HCT116 (cell line): Measurements from ENCODE around the gene PATL2. TPM values are rescaled to one million over a fixed set of nuclear protein-coding genes. Genes with fewer than 3 reads are reported as not detected.
"Not testable (repeated sequence)": the region's sequence is repeated elsewhere in the genome, so short reads cannot be mapped to it uniquely, and the experiment has no call there.

ENCODE experiments used
- ATAC-seq: fragments of 200-7000 bp; cut with Tn5 transposase; 2 replicates; pipeline ENCODE4 v1.9.1; 2020; ENCODE audit warnings: mild to moderate bottlenecking, moderate library complexity
- BruUV-seq: library from RNA; stranded (reverse); fragments of 400-500 nt; replicated peaks from 2 replicates; lab custom pipeline; 2021; lab: Mats Ljungman, UMichigan
- CTCF ChIA-PET: fragments of 300-600 bp; sonication (Branson Sonifier 250); formaldehyde crosslinking; loops from one replicate; lab custom pipeline; 2021; ENCODE audit warnings: antibody characterized with exemption; lab: Charles Lee
- POLR2A ChIA-PET: fragments of 300-600, 350-600 bp; sonication (Branson Sonifier 250); formaldehyde crosslinking; loops from one replicate; lab custom pipeline; 2021; ENCODE audit warnings: antibody characterized with exemption; lab: Charles Lee
- RAD21 ChIA-PET, 2 experiments: fragments of 300-600 bp; sonication (Branson Sonifier 250); formaldehyde crosslinking; loops; one replicate each; lab custom pipeline; 2023; ENCODE audit warnings: low total read pairs in 2 of 2; ENCODE audit not compliant: uncharacterized antibody in 2 of 2, unreplicated experiment in 2 of 2, low non-redundant PET in 1 of 2; lab: Charles Lee
- DNase-seq: peaks from one replicate; pipeline ENCODE4 v3.0.0-alpha.2; 2010; ENCODE audit warnings: low read depth, low spot score
- H2AFZ ChIP-seq: fragments of 200-600 bp; shearing (Covaris generic), sonication (generic); 2 replicates; pipeline ENCODE4 v1.6.1; 2017; ENCODE audit warnings: low read depth, mixed run types, mixed read lengths, antibody characterized with exemption, low read length; ENCODE audit not compliant: poor library complexity, severe bottlenecking
- H3K27ac ChIP-seq: 2 replicates; pipeline ENCODE4 v1.5.1; 2012; ENCODE audit warnings: low read depth, low read length
- H3K27me3 ChIP-seq: fragments of 200-600 bp; sonication (generic); 2 replicates; pipeline ENCODE4 v1.6.1; 2016; ENCODE audit warnings: mixed run types, low read length, mixed read lengths; ENCODE audit not compliant: insufficient read depth
- H3K36me3 ChIP-seq, 2 experiments: fragments of 200-500 bp in 1 of 2; fragments of 200-600 bp in 1 of 2; sonication (Bioruptor generic) in 1 of 2; sonication (generic) in 1 of 2; 2 replicates each; pipeline versions ENCODE4 v1.5.1 to v1.6.1; 2014 to 2016; ENCODE audit warnings: low read length in 2 of 2, inconsistent platforms in 1 of 2, mixed read lengths in 1 of 2, mixed run types in 1 of 2; ENCODE audit not compliant: insufficient read depth in 2 of 2, control insufficient read depth in 1 of 2
- H3K4me1 ChIP-seq, 2 experiments: fragments of 200-600 bp in 1 of 2; sonication (generic) in 1 of 2; 2 replicates each; pipeline versions ENCODE4 v1.5.1 to v1.6.1; 2012 to 2017; ENCODE audit warnings: low read length in 2 of 2, inconsistent platforms in 1 of 2, mild to moderate bottlenecking in 1 of 2, mixed read lengths in 1 of 2, mixed run types in 1 of 2, moderate library complexity in 1 of 2; ENCODE audit not compliant: insufficient read depth in 2 of 2, control insufficient read depth in 1 of 2
- H3K4me2 ChIP-seq: fragments of 200-600 bp; sonication (generic); 2 replicates; pipeline ENCODE4 v1.6.1; 2017; ENCODE audit warnings: mixed run types, low read length, mixed read lengths
- H3K4me3 ChIP-seq, 2 experiments: fragments of 200-600 bp in 1 of 2; sonication (generic) in 1 of 2; replicated peaks in 1 of 2; 2 replicates each; pipeline ENCODE4 v1.5.1; 2011 to 2016; ENCODE audit warnings: low read length in 2 of 2, control low read depth in 1 of 2, low read depth in 1 of 2, mild to moderate bottlenecking in 1 of 2, mixed read lengths in 1 of 2, mixed run types in 1 of 2
- H3K79me2 ChIP-seq: fragments of 200-600 bp; sonication (generic); 2 replicates; pipeline ENCODE4 v1.6.1; 2017; ENCODE audit warnings: mild to moderate bottlenecking, mixed run types, low read length, moderate library complexity, mixed read lengths; ENCODE audit not compliant: insufficient read depth
- H3K9ac ChIP-seq: fragments of 200-600 bp; sonication (generic); 2 replicates; pipeline ENCODE4 v1.6.1; 2016; ENCODE audit warnings: low read length, mixed read lengths
- H3K9me2 ChIP-seq: fragments of 200-600 bp; sonication (generic), shearing (Covaris generic); 2 replicates; pipeline ENCODE4 v1.6.1; 2017; ENCODE audit warnings: mixed run types, mild to moderate bottlenecking, moderate library complexity; ENCODE audit not compliant: insufficient read depth
- H3K9me3 ChIP-seq, 2 experiments: fragments of 200-500 bp in 1 of 2; fragments of 200-600 bp in 1 of 2; sonication (Bioruptor generic) in 1 of 2; sonication (generic) in 1 of 2; 2 replicates each; pipeline ENCODE4 v1.6.1; 2014 to 2017; ENCODE audit warnings: low read length in 2 of 2, mixed read lengths in 2 of 2, inconsistent platforms in 1 of 2, low read depth in 1 of 2, mild to moderate bottlenecking in 1 of 2, mixed run types in 1 of 2, moderate library complexity in 1 of 2; ENCODE audit not compliant: control insufficient read depth in 1 of 2, insufficient read depth in 1 of 2
- H4K20me1 ChIP-seq: fragments of 200-600 bp; sonication (generic), shearing (Covaris generic); 2 replicates; pipeline ENCODE4 v1.6.1; 2017; ENCODE audit warnings: mixed run types, mild to moderate bottlenecking, moderate library complexity; ENCODE audit not compliant: insufficient read depth
- CBX3 ChIP-seq: IDR thresholded peaks from 2 replicates; pipeline ENCODE4 v1.6.1; 2012; ENCODE audit warnings: low read depth
- CEBPB ChIP-seq: IDR thresholded peaks from 2 replicates; pipeline ENCODE4 v1.6.1; 2012; ENCODE audit warnings: low read depth
- EGR1 ChIP-seq: IDR thresholded peaks from 2 replicates; pipeline ENCODE4 v1.6.1; 2012; ENCODE audit warnings: low read depth
- ELF1 ChIP-seq: IDR thresholded peaks from 2 replicates; pipeline ENCODE4 v1.6.1; 2012; ENCODE audit warnings: low read depth, borderline replicate concordance
- EZH2 ChIP-seq: fragments of 200-600 bp; sonication (generic); IDR thresholded peaks from 2 replicates; pipeline ENCODE4 v1.6.1; 2017; ENCODE audit warnings: antibody characterized with exemption, mixed run types
- EZH2phosphoT487 ChIP-seq: fragments of 200-600 bp; IDR thresholded peaks from 2 replicates; pipeline ENCODE4 v1.6.1; 2018; ENCODE audit warnings: antibody characterized with exemption, borderline replicate concordance
- JUND ChIP-seq: IDR thresholded peaks from 2 replicates; pipeline ENCODE4 v1.6.1; 2012
- POLR2A ChIP-seq: IDR thresholded peaks from 2 replicates; pipeline ENCODE4 v1.7.0; 2011; ENCODE audit warnings: borderline replicate concordance; ENCODE audit not compliant: insufficient read depth, insufficient read length; ENCODE audit errors: extremely low read depth
- POLR2AphosphoS5 ChIP-seq: IDR thresholded peaks from 2 replicates; pipeline ENCODE4 v1.6.1; 2011; ENCODE audit warnings: mild to moderate bottlenecking, low read depth, low read length, moderate library complexity
- SIN3A ChIP-seq: IDR thresholded peaks from 2 replicates; pipeline ENCODE4 v1.6.1; 2012; ENCODE audit warnings: low read depth
- SP1 ChIP-seq: IDR thresholded peaks from 2 replicates; pipeline ENCODE4 v1.6.1; 2012; ENCODE audit warnings: low read depth
- SRF ChIP-seq: IDR thresholded peaks from 2 replicates; pipeline ENCODE4 v1.6.1; 2012; ENCODE audit warnings: low read depth
- ZBTB33 ChIP-seq: IDR thresholded peaks from 2 replicates; pipeline ENCODE4 v1.6.1; 2011; ENCODE audit warnings: mild to moderate bottlenecking, low read length, moderate library complexity; ENCODE audit not compliant: insufficient replicate concordance; ENCODE audit errors: extremely low read depth
- ZFX ChIP-seq: fragments of 450-650 bp; IDR thresholded peaks from 2 replicates; pipeline ENCODE4 v1.6.1; 2017
- ZNF274 ChIP-seq: fragments of 200-500 bp; sonication (Bioruptor generic); IDR thresholded peaks from 2 replicates; pipeline ENCODE4 v1.6.1; 2014; ENCODE audit warnings: mild to moderate bottlenecking, low read depth, low read length, inconsistent platforms
- intact Hi-C: fragments of 100-400 bp; cut with micrococcal nuclease; formaldehyde crosslinking; loops from 2 replicates; pipeline ENCODE4 v1.10.0; 2022
- total RNA-seq: library from RNA; stranded (reverse); gene quantifications from one replicate; pipeline ENCODE4 v1.2.1, GENCODE V29; 2021; ENCODE audit not compliant: unreplicated experiment

Gene PATL2
- total RNA-seq, 1 experiment from 2014 or later, result 1.2 TPM

- H3K79me2 ChIP-seq, H3K9me2 ChIP-seq, H3K27me3 ChIP-seq, H3K27ac ChIP-seq, intact Hi-C loops, H4K20me1 ChIP-seq, BruUV-seq, H3K36me3 ChIP-seq, H3K9me3 ChIP-seq: not testable (repeated sequence)
- H2AFZ ChIP-seq, result peak overlapping the region; percentile 85
- ATAC-seq (peak; percentile 82), DNase-seq (peak; percentile 21)
- H3K4me3 ChIP-seq, result peak overlapping the region; percentile 9 to 43; a peak in 3 of 4 replicates
- peak overlapping the region; percentile 38 for H3K9ac ChIP-seq
- CTCF ChIA-PET, result interaction anchor here (1.3 to 3.2 kb wide), 2 partner anchors 17 to 19 kb away, joined by 4 to 20 read pairs; partner anchors contain the start of gene SPG11
- peaks cover 6 to 20% of the 10 kb centered on the region in 2 experiments; a peak in 3 of 4 replicates for H3K4me1 ChIP-seq
- POLR2A ChIA-PET, result interaction anchor here (0.8 to 2.7 kb wide), 6 partner anchors 12 to 46 kb away, joined by 3 to 12 read pairs (median 8); partner anchors contain the start of genes B2M, PATL2 and SPG11
- RAD21 ChIA-PET, result interaction anchor here in 1 of 2 experiments (0.7 kb wide), 1 partner anchor 15 kb away, joined by 3 read pairs; no protein-coding TSS in a partner anchor
- peak overlapping the region; percentile 73 for H3K4me2 ChIP-seq
- TF ChIP-seq CBX3, result peak; percentile 58; the same call in 1 of the 2 replicates
- TF ChIP-seq SP1, result peak; percentile 34; the same call in 1 of the 2 replicates
- TF ChIP-seq ELF1, result peak; percentile 16; the same call in 1 of the 2 replicates
- 0 out of 2 replicates have a peak, but pooled peaks have one; percentile 45 for TF ChIP-seq EGR1
- TF ChIP-seq SIN3A, result 0 out of 2 replicates have a peak, but pooled peaks have one; percentile 8
Measured at GRCh38 chr15:44682809-44683682, 28.1 kb downstream of the PATL2 start.

- H2AFZ ChIP-seq, result peak overlapping the region; percentile 85
- no peak for ATAC-seq
- H4K20me1 ChIP-seq, result no peaks in the 10 kb centered on the region
- BruUV-seq, result no TSS peak
- intact Hi-C loops, result no loop called here
- ChIA-PET CTCF (interaction anchor here (3.2 kb wide), 1 partner anchor 19 kb away, joined by 20 read pairs; the partner anchor contains the start of gene SPG11), RAD21 (no interaction called here), POLR2A (interaction anchor here (0.8 to 2.7 kb wide), 3 partner anchors 13 to 31 kb away, joined by 3 to 11 read pairs (median 9); partner anchors contain the start of genes B2M and PATL2)
- no peak for DNase-seq
- H3K9ac ChIP-seq, result no peak overlapping the region
- no peaks in the 10 kb centered on the region for H3K9me2 ChIP-seq
- H3K27ac ChIP-seq, result no peak overlapping the region
- no peaks in the 10 kb centered on the region for H3K9me3 ChIP-seq
- no peak overlapping the region for H3K4me3 ChIP-seq
- no peak overlapping the region for H3K4me2 ChIP-seq
- H3K27me3 ChIP-seq, result no peaks in the 10 kb centered on the region
- H3K36me3 ChIP-seq, result no peaks in the 10 kb centered on the region
- no peaks in the 10 kb centered on the region for H3K79me2 ChIP-seq
- H3K4me1 ChIP-seq, result peaks cover 6 to 20% of the 10 kb centered on the region in 2 experiments; a peak in 3 of 4 replicates
- TF ChIP-seq EGR1 (no peak), POLR2AphosphoS5 (no peak), SRF (no peak), EZH2phosphoT487 (no peak), ZFX (no peak), ELF1 (no peak), POLR2A (no peak), JUND (no peak), ZNF274 (no peak), ZBTB33 (no peak), EZH2 (no peak), SP1 (no peak), CEBPB (no peak)
Measured at GRCh38 chr15:44682211-44682610, 28.9 kb downstream of the PATL2 start.
